Loucy (cell line): Measurements from ENCODE around the gene EXOC5.

Source experiments
- H2AFZ ChIP-seq: fragments of 200-600 bp; sonication (generic); 2 replicates; pipeline ENCODE4 v1.6.0; 2016; ENCODE audit warnings: antibody characterized with exemption, mild to moderate bottlenecking, low read length, moderate library complexity
- H3F3A ChIP-seq: fragments of 200-600 bp; 2 replicates; pipeline ENCODE4 v1.6.0; 2016; ENCODE audit warnings: antibody characterized with exemption, low read depth, mild to moderate bottlenecking
- H3K27me3 ChIP-seq: fragments of 200-600 bp; sonication (generic); 2 replicates; pipeline ENCODE4 v1.6.1; 2014; ENCODE audit warnings: low read length, mild to moderate bottlenecking; ENCODE audit not compliant: insufficient read depth, poor library complexity, severe bottlenecking
- H3K36me3 ChIP-seq: fragments of 200-600 bp; sonication (generic); 2 replicates; pipeline ENCODE4 v1.6.1; 2016; ENCODE audit warnings: low read length; ENCODE audit not compliant: insufficient read depth
- H3K4me1 ChIP-seq: fragments of 200-600 bp; sonication (generic); 2 replicates; pipeline ENCODE4 v1.5.1; 2014; ENCODE audit warnings: low read length, mild to moderate bottlenecking; ENCODE audit not compliant: insufficient read depth, poor library complexity, severe bottlenecking
- H3K4me2 ChIP-seq: fragments of 200-600 bp; sonication (generic); 2 replicates; pipeline ENCODE4 v1.6.0; 2014; ENCODE audit warnings: antibody characterized with exemption, low read length, low read depth, mild to moderate bottlenecking; ENCODE audit not compliant: poor library complexity, severe bottlenecking
- H3K4me3 ChIP-seq: fragments of 200-600 bp; sonication (generic); 2 replicates; pipeline ENCODE4 v1.5.1; 2014; ENCODE audit warnings: low read length, mild to moderate bottlenecking, mixed read lengths; ENCODE audit not compliant: poor library complexity, severe bottlenecking
- H3K79me2 ChIP-seq: fragments of 200-600 bp; sonication (generic); 2 replicates; pipeline ENCODE4 v1.6.1; 2014; ENCODE audit warnings: low read length; ENCODE audit not compliant: insufficient read depth
- H3K9ac ChIP-seq: fragments of 200-600 bp; sonication (generic); 2 replicates; pipeline ENCODE4 v1.6.0; 2014; ENCODE audit warnings: mild to moderate bottlenecking, low read depth, low read length, moderate library complexity; ENCODE audit not compliant: poor library complexity, severe bottlenecking
- H3K9me2 ChIP-seq: fragments of 200-600 bp; sonication (generic); replicated peaks from 2 replicates; pipeline ENCODE4 v1.6.1; 2016; ENCODE audit warnings: low read depth, low read length, mixed read lengths
- H3K9me3 ChIP-seq: fragments of 200-600 bp; sonication (generic); 2 replicates; pipeline ENCODE4 v1.6.1; 2014; ENCODE audit warnings: mild to moderate bottlenecking, antibody characterized with exemption, low read length, low read depth; ENCODE audit not compliant: insufficient read depth
- H4K20me1 ChIP-seq: fragments of 200-600 bp; sonication (generic); 2 replicates; pipeline ENCODE4 v1.6.0; 2014; ENCODE audit warnings: antibody characterized with exemption, low read length, mild to moderate bottlenecking; ENCODE audit not compliant: insufficient read depth, poor library complexity, severe bottlenecking
- EZH2phosphoT487 ChIP-seq: fragments of 200-600 bp; IDR thresholded peaks from 2 replicates; pipeline ENCODE4 v1.6.1; 2018; ENCODE audit warnings: antibody characterized with exemption, mild to moderate bottlenecking, moderate library complexity, borderline replicate concordance
- TF ChIP-seq, protein P1 (sequence below): fragments of 200-600 bp; sonication (generic); conservative IDR thresholded peaks from 2 replicates; pipeline ENCODE4 v1.5.1; 2014; ENCODE audit warnings: mild to moderate bottlenecking, antibody characterized with exemption, low read length

The EXOC5 gene

GRCh38 chr14:57168138-57168679 lies 100.5 kb downstream of the EXOC5 start:
- Histone ChIP-seq H3K9ac (no peak overlapping the region), H3K36me3 (no peaks in the 10 kb centered on the region), H3K4me2 (no peak overlapping the region), H2AFZ (no peak overlapping the region), H3K4me1 (no peaks in the 10 kb centered on the region), H4K20me1 (no peaks in the 10 kb centered on the region), H3K9me2 (no peaks in the 10 kb centered on the region), H3K79me2 (no peaks in the 10 kb centered on the region), H3K9me3 (no peaks in the 10 kb centered on the region), H3K4me3 (no peak overlapping the region), H3K27me3 (no peaks in the 10 kb centered on the region), H3F3A (no peaks in the 10 kb centered on the region)
- no peak for TF ChIP-seq EZH2phosphoT487
- TF ChIP-seq, protein P1, sequence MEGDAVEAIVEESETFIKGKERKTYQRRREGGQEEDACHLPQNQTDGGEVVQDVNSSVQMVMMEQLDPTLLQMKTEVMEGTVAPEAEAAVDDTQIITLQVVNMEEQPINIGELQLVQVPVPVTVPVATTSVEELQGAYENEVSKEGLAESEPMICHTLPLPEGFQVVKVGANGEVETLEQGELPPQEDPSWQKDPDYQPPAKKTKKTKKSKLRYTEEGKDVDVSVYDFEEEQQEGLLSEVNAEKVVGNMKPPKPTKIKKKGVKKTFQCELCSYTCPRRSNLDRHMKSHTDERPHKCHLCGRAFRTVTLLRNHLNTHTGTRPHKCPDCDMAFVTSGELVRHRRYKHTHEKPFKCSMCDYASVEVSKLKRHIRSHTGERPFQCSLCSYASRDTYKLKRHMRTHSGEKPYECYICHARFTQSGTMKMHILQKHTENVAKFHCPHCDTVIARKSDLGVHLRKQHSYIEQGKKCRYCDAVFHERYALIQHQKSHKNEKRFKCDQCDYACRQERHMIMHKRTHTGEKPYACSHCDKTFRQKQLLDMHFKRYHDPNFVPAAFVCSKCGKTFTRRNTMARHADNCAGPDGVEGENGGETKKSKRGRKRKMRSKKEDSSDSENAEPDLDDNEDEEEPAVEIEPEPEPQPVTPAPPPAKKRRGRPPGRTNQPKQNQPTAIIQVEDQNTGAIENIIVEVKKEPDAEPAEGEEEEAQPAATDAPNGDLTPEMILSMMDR: no peak

DNA sequence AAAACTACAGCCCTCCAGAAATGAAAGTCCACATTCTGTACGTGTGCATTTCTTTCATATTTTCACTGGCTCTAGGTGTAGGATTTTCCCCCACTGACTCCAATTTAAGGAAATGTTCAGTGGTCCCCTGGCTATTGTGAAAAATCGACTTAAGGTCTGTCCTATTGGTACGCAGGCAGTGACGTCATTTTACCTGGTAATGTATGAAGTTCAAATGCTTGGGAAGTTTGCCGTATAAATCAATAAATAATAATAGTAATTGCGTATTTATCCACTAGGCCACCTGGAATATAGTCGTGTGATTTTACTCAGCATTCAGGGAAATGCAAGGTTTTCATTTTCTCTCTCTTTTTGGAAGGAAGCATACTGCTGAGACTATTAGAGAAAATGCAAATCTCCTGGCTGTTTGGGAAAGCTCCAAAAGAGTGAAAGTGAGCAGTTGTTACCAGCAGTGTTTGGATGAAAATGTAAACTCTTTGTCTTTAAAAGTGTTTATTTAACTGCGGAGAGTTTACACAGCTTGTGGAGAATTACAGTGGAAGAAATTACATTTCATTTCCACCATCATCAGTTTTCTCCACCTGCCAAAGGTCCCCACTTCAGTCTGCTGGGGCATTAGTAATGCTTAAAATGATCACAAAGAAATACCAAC lies 107.0 kb downstream of the EXOC5 start:
- Histone ChIP-seq H3K36me3 (no peaks in the 10 kb centered on the region), H3K27me3 (no peaks in the 10 kb centered on the region), H3K9ac (no peak overlapping the region), H3F3A (no peaks in the 10 kb centered on the region), H2AFZ (no peak overlapping the region), H3K4me2 (no peak overlapping the region), H3K9me3 (no peaks in the 10 kb centered on the region), H3K9me2 (no peaks in the 10 kb centered on the region), H3K4me3 (no peak overlapping the region), H3K4me1 (no peaks in the 10 kb centered on the region), H3K79me2 (no peaks in the 10 kb centered on the region), H4K20me1 (no peaks in the 10 kb centered on the region)
- TF ChIP-seq EZH2phosphoT487: no peak
- TF ChIP-seq, protein P1: no peak

- no peaks in the 10 kb centered on the region for H3K27me3 ChIP-seq
- H3K36me3 ChIP-seq: no peaks in the 10 kb centered on the region
- H3K4me2 ChIP-seq: no peak overlapping the region
- H2AFZ ChIP-seq: no peak overlapping the region
- H3K9me2 ChIP-seq: no peaks in the 10 kb centered on the region
- no peak overlapping the region for H3K4me3 ChIP-seq
- H4K20me1 ChIP-seq: no peaks in the 10 kb centered on the region
- no peaks in the 10 kb centered on the region for H3K9me3 ChIP-seq
- TF ChIP-seq, protein P1: no peak
- TF ChIP-seq EZH2phosphoT487: no peak
- H3K4me1 ChIP-seq: no peaks in the 10 kb centered on the region
- no peaks in the 10 kb centered on the region for H3K79me2 ChIP-seq
- H3K9ac ChIP-seq: no peak overlapping the region
- H3F3A ChIP-seq: no peaks in the 10 kb centered on the region
Measured at GRCh38 chr14:57160333-57160732, 108.4 kb downstream of the EXOC5 start.
